GM23338 (cell line): ENCODE data around the gene ZFX. TPM values are rescaled to one million over a fixed set of nuclear protein-coding genes. Genes with fewer than 3 reads are reported as not detected.
A peak's percentile ranks its signal among the peaks of the same experiment; 100 is the strongest.

Experiments
- ATAC-seq: fragments of 200-7000 bp; cut with Tn5 transposase; 3 replicates; pipeline ENCODE4 v1.9.1; 2020
- DNase-seq: peaks from one replicate; pipeline ENCODE4 v3.0.0-alpha.2; 2015; ENCODE audit warnings: low spot score
- H2AFZ ChIP-seq: fragments of 200-600 bp; sonication (generic); 2 replicates; pipeline ENCODE4 v1.8.0; 2016; ENCODE audit warnings: antibody characterized with exemption, mild to moderate bottlenecking, moderate library complexity
- H3F3A ChIP-seq: fragments of 200-600 bp; sonication (generic); replicated peaks from 2 replicates; pipeline ENCODE4 v1.8.0; 2017; ENCODE audit warnings: antibody characterized with exemption, mixed run types, low read depth
- H3K27ac ChIP-seq: fragments of 200-600 bp; sonication (generic); 2 replicates; pipeline ENCODE4 v1.6.1; 2016; ENCODE audit warnings: low read depth
- H3K27me3 ChIP-seq: fragments of 200-600 bp; sonication (generic); 2 replicates; pipeline ENCODE4 v1.8.0; 2016; ENCODE audit warnings: mild to moderate bottlenecking, mixed run types, moderate library complexity; ENCODE audit not compliant: insufficient read depth
- H3K36me3 ChIP-seq: fragments of 200-600 bp; sonication (generic); 2 replicates; pipeline ENCODE4 v1.8.0; 2016; ENCODE audit warnings: mild to moderate bottlenecking; ENCODE audit not compliant: insufficient read depth
- H3K4me1 ChIP-seq: fragments of 200-600 bp; sonication (generic); 2 replicates; pipeline ENCODE4 v1.8.0; 2016; ENCODE audit warnings: mild to moderate bottlenecking, moderate library complexity; ENCODE audit not compliant: insufficient read depth
- H3K4me2 ChIP-seq: fragments of 200-600 bp; sonication (generic); 2 replicates; pipeline ENCODE4 v1.7.1; 2017; ENCODE audit warnings: mixed run types
- H3K4me3 ChIP-seq: fragments of 200-600 bp; sonication (generic); 2 replicates; pipeline ENCODE4 v1.6.1; 2016; ENCODE audit warnings: mixed run types
- H3K79me2 ChIP-seq: fragments of 200-600 bp; sonication (generic); replicated peaks from 2 replicates; pipeline ENCODE4 v1.8.0; 2017; ENCODE audit warnings: mild to moderate bottlenecking; ENCODE audit not compliant: insufficient read depth
- H3K9me2 ChIP-seq: fragments of 200-600 bp; sonication (generic); 2 replicates; pipeline ENCODE4 v1.8.0; 2017; ENCODE audit not compliant: insufficient read depth
- H4K20me1 ChIP-seq: fragments of 200-600 bp; sonication (generic); replicated peaks from 2 replicates; pipeline ENCODE4 v1.8.0; 2017; ENCODE audit warnings: mild to moderate bottlenecking; ENCODE audit not compliant: insufficient read depth
- H3K27ac Mint-ChIP-seq: 2 replicates; pipeline ENCODE4 v1.8.0; 2020; ENCODE audit warnings: inconsistent platforms, mild to moderate bottlenecking, moderate library complexity, mixed read lengths
- H3K27me3 Mint-ChIP-seq: 3 replicates; pipeline ENCODE4 v1.8.0; 2022; ENCODE audit warnings: low read depth, mild to moderate bottlenecking, moderate library complexity, mixed read lengths, inconsistent platforms; ENCODE audit not compliant: insufficient read depth, poor library complexity
- H3K36me3 Mint-ChIP-seq: 3 replicates; pipeline ENCODE4 v1.8.0; 2021; ENCODE audit warnings: low read depth, mild to moderate bottlenecking, inconsistent platforms, moderate library complexity, mixed read lengths
- H3K4me1 Mint-ChIP-seq: 3 replicates; pipeline ENCODE4 v1.8.0; 2020; ENCODE audit warnings: mild to moderate bottlenecking, inconsistent platforms, mixed read lengths
- H3K4me3 Mint-ChIP-seq: 3 replicates; pipeline ENCODE4 v1.8.0; 2021; ENCODE audit warnings: moderate library complexity, mild to moderate bottlenecking, inconsistent platforms, mixed read lengths
- H3K9me3 Mint-ChIP-seq: 3 replicates; pipeline ENCODE4 v1.8.0; 2020; ENCODE audit warnings: moderate library complexity, mild to moderate bottlenecking, inconsistent platforms, mixed read lengths
- CREB1 ChIP-seq: fragments of 250-450 bp; sonication (Bioruptor Pico); IDR thresholded peaks from 2 replicates; pipeline ENCODE4 v1.5.0; 2020; ENCODE audit warnings: low read depth, mild to moderate bottlenecking, moderate library complexity
- JUNB ChIP-seq: IDR thresholded peaks from one replicate; pipeline ENCODE4 v1.6.1; 2016; ENCODE audit warnings: antibody characterized with exemption; ENCODE audit not compliant: unreplicated experiment
- POLR2AphosphoS5 ChIP-seq: IDR thresholded peaks from 2 replicates; pipeline ENCODE4 v1.6.1; 2016; ENCODE audit warnings: antibody characterized with exemption, low read depth
- ZNF114 ChIP-seq: fragments of 250-450 bp; sonication (Bioruptor Pico); IDR thresholded peaks from 2 replicates; pipeline ENCODE4 v1.5.0; 2020; ENCODE audit warnings: mild to moderate bottlenecking, moderate library complexity
- ZNF331 ChIP-seq: fragments of 250-450 bp; sonication (Bioruptor Pico); IDR thresholded peaks from 2 replicates; pipeline ENCODE4 v1.5.0; 2020; ENCODE audit warnings: low read depth, mild to moderate bottlenecking, moderate library complexity
- polyA plus RNA-seq: library from polyadenylated mRNA; unstranded; fragments of >200 nt; fragmentation: Nextera tagmentation; extraction: Ambion mirVana; gene quantifications from 2 replicates; pipeline ENCODE4 v1.2.1, GENCODE V29; 2016
- total RNA-seq: library from RNA; depleted of rRNA; stranded (reverse); fragments of >200 nt; shearing (Covaris generic); gene quantifications from 2 replicates; pipeline ENCODE4 v1.2.3, GENCODE V29; 2014
- TF ChIP-seq, protein P1 (sequence below): IDR thresholded peaks from one replicate; pipeline ENCODE4 v1.6.1; 2018; ENCODE audit warnings: antibody characterized with exemption; ENCODE audit not compliant: unreplicated experiment
- TF ChIP-seq, protein P2 (sequence below), 2 experiments: fragments of 200-600 bp in 1 of 2; sonication (generic) in 1 of 2; conservative IDR thresholded peaks; 2 replicates each; pipeline versions ENCODE4 v1.5.1 to v1.6.1; 2016 to 2017; ENCODE audit warnings: antibody characterized with exemption in 2 of 2, low read depth in 2 of 2, mild to moderate bottlenecking in 2 of 2, moderate library complexity in 1 of 2
- TF ChIP-seq, protein P3 (sequence below): IDR thresholded peaks from 2 replicates; pipeline ENCODE4 v1.6.1; 2016; ENCODE audit warnings: antibody characterized with exemption

Gene ZFX
- total and polyA plus RNA-seq, 2 experiments from 2014 or later, result 11.0 to 15.4 TPM

DNA sequence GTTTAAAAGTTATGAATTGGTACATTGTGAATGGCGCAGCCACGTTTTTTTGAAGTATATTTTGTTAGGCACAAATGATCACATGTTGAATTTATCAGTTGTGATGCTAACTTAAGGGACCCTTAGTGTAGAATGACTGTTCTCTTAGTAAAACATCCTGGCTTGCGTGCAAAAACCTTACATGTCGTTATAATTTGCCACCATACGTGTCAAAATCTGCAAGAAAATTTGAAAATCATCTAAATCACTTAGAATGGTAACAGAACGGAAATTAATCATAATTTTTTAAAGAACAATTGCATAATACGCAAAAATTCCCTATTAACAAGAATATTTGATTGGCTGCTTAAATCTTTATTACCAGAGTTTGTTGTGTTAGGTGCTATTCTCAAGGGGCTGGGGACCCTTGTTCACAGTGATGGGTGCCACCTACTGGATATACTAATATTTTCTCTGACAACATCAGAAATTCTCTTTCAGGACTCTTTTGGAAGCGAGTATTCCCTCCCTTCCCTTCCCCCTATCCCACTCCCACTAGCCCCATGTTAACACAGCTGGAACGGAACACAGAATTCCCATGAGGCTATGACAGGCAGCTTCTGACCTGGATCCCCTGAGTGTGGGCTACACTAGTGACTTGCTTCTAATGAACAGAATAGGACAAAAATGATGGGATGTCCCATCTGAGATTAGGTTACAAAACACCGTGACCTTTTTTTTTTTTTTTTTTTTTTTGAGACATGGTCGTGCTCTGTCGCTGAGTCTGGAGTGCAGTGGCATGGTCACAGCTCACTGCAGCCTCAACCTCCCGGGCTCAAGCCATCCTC is 92.5 kb downstream of the ZFX start:
- no peak overlapping the region for H3K4me2 ChIP-seq
- H3K79me2 ChIP-seq, result no peaks in the 10 kb centered on the region
- peak; percentile 47 for DNase-seq
- Mint-ChIP-seq H3K27ac (no peak overlapping the region), H3K4me3 (no peak overlapping the region), H3K4me1 (no peaks in the 10 kb centered on the region), H3K36me3 (no peaks in the 10 kb centered on the region), H3K9me3 (no peaks in the 10 kb centered on the region), H3K27me3 (peaks cover 2% of the 10 kb centered on the region)
- H3K4me1 ChIP-seq, result no peaks in the 10 kb centered on the region
- no peaks in the 10 kb centered on the region for H3K9me2 ChIP-seq
- H3K36me3 ChIP-seq, result no peaks in the 10 kb centered on the region
- no peaks in the 10 kb centered on the region for H3F3A ChIP-seq
- no peaks in the 10 kb centered on the region for H4K20me1 ChIP-seq
- peak; percentile 52; the same call in 2 of the 3 replicates for ATAC-seq
- H3K27me3 ChIP-seq, result no peaks in the 10 kb centered on the region
- no peak for TF ChIP-seq ZNF114 (CRISPR knock-in tag)
- TF ChIP-seq, protein P1, sequence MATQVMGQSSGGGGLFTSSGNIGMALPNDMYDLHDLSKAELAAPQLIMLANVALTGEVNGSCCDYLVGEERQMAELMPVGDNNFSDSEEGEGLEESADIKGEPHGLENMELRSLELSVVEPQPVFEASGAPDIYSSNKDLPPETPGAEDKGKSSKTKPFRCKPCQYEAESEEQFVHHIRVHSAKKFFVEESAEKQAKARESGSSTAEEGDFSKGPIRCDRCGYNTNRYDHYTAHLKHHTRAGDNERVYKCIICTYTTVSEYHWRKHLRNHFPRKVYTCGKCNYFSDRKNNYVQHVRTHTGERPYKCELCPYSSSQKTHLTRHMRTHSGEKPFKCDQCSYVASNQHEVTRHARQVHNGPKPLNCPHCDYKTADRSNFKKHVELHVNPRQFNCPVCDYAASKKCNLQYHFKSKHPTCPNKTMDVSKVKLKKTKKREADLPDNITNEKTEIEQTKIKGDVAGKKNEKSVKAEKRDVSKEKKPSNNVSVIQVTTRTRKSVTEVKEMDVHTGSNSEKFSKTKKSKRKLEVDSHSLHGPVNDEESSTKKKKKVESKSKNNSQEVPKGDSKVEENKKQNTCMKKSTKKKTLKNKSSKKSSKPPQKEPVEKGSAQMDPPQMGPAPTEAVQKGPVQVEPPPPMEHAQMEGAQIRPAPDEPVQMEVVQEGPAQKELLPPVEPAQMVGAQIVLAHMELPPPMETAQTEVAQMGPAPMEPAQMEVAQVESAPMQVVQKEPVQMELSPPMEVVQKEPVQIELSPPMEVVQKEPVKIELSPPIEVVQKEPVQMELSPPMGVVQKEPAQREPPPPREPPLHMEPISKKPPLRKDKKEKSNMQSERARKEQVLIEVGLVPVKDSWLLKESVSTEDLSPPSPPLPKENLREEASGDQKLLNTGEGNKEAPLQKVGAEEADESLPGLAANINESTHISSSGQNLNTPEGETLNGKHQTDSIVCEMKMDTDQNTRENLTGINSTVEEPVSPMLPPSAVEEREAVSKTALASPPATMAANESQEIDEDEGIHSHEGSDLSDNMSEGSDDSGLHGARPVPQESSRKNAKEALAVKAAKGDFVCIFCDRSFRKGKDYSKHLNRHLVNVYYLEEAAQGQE, result no peak
- no peak for TF ChIP-seq POLR2AphosphoS5
- no peak for TF ChIP-seq JUNB
- TF ChIP-seq ZNF331 (CRISPR knock-in tag), result no peak
- TF ChIP-seq, protein P2, sequence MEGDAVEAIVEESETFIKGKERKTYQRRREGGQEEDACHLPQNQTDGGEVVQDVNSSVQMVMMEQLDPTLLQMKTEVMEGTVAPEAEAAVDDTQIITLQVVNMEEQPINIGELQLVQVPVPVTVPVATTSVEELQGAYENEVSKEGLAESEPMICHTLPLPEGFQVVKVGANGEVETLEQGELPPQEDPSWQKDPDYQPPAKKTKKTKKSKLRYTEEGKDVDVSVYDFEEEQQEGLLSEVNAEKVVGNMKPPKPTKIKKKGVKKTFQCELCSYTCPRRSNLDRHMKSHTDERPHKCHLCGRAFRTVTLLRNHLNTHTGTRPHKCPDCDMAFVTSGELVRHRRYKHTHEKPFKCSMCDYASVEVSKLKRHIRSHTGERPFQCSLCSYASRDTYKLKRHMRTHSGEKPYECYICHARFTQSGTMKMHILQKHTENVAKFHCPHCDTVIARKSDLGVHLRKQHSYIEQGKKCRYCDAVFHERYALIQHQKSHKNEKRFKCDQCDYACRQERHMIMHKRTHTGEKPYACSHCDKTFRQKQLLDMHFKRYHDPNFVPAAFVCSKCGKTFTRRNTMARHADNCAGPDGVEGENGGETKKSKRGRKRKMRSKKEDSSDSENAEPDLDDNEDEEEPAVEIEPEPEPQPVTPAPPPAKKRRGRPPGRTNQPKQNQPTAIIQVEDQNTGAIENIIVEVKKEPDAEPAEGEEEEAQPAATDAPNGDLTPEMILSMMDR (conservative IDR thresholded peaks at IDR 0.05; ENCODE audit: low read depth in 2 of 2), result peak; percentile 40 to 48
- TF ChIP-seq CREB1 (CRISPR knock-in tag), result no peak
- H2AFZ ChIP-seq, result no peak overlapping the region
- no peak overlapping the region for H3K27ac ChIP-seq
- H3K4me3 ChIP-seq, result no peak overlapping the region

DNA sequence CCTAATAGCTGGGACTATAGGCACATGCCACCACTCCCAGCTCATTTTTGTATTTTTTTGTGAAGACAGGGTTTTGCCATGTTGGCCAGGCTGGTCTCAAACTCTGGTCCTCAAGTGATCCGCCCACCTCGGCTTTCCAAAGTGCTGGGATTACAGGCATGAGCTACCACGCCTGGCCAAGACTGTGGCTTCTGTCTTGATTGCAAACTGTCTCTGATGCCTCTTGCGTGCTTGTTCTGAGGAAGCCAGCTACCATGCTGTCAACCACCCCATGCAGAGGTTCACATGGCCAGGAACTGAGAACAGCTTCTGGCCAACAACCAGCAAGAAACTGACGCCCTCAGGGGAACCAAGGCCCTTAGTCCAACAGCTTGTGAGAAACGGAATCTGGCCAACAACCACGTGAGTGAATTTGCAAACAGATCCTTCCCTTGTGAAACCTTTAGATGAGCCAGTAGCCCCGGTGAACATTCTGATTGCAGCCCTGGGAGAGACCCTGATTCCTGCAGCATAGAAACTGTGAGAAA is 93.2 kb downstream of the ZFX start:
- DNase-seq (no peak), ATAC-seq (no peak)
- Mint-ChIP-seq H3K27me3 (peaks cover 2% of the 10 kb centered on the region), H3K4me1 (no peaks in the 10 kb centered on the region), H3K9me3 (no peaks in the 10 kb centered on the region), H3K36me3 (no peaks in the 10 kb centered on the region), H3K4me3 (no peak overlapping the region), H3K27ac (no peak overlapping the region)
- no peaks in the 10 kb centered on the region for H3K36me3 ChIP-seq
- no peak overlapping the region for H3K27ac ChIP-seq
- no peak overlapping the region for H3K4me3 ChIP-seq
- H3K4me1 ChIP-seq, result no peaks in the 10 kb centered on the region
- H2AFZ ChIP-seq, result peak overlapping the region; percentile 43; the same call in 1 of the 2 replicates
- no peaks in the 10 kb centered on the region for H3K27me3 ChIP-seq
- H4K20me1 ChIP-seq, result no peaks in the 10 kb centered on the region
- no peak overlapping the region for H3K4me2 ChIP-seq
- no peaks in the 10 kb centered on the region for H3F3A ChIP-seq
- H3K79me2 ChIP-seq, result no peaks in the 10 kb centered on the region
- no peaks in the 10 kb centered on the region for H3K9me2 ChIP-seq
- no peak for TF ChIP-seq ZNF331 (CRISPR knock-in tag)
- TF ChIP-seq, protein P1, result no peak
- TF ChIP-seq, protein P3, sequence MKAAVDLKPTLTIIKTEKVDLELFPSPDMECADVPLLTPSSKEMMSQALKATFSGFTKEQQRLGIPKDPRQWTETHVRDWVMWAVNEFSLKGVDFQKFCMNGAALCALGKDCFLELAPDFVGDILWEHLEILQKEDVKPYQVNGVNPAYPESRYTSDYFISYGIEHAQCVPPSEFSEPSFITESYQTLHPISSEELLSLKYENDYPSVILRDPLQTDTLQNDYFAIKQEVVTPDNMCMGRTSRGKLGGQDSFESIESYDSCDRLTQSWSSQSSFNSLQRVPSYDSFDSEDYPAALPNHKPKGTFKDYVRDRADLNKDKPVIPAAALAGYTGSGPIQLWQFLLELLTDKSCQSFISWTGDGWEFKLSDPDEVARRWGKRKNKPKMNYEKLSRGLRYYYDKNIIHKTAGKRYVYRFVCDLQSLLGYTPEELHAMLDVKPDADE, result no peak
